ENCODE measurements around the gene PIGM.

The PIGM gene

GRCh38 chr1:160031365-160032164 lies at the start of gene PIGM:
TSS of gene PIGM (minus strand) at chr1:160031990. CDS start at chr1:160031739, 251 bp downstream.
- peak; percentile 99 for DNase-seq

DNA sequence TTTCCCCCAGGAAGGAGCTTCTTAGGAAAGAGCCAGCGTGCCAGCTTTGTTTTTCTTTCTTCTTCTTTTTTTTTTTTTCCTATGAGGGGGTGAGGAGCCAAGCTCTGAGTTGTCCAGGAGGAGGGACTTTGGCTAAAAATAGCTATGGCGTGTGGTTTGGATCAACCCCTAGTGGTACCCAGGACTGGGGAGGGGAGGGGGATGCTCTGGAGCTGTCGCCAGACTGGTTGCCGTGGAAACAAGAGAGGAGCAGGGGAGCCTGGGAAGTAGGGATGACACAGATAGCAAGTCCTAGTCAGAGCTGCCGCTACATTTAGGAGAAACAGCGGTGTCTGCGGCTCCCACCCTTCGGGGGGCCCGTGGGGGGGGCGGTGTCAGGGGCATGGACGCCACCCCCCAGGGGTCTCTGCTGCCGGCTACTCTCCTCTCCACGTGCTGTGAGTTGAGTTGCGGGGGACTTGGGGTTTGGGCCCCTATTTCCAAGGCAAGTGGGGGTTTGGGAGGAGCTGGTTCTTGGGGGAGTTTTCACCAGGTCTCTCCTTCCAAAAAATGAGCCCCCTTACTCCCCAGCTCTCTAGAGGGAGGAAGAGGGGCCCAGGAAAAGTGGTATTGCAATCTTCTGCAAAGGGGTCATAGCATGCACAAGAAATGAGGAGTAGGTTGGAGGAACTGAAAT lies 49.6 kb upstream of the PIGM start, which contains the start of gene KCNJ9:
Gene KCNJ9 (plus strand): TSS at position 278 of the 676 bp plus-strand sequence. CDS start 2,493 bp downstream, outside the sequence.
- DNase-seq = no peak

GRCh38 chr1:160080381-160081100 lies 48.8 kb upstream of the PIGM start:
- no peak for DNase-seq

GRCh38 chr1:160079448-160079847 lies 47.7 kb upstream of the PIGM start:
- DNase-seq = no peak

- peak; percentile 74 for DNase-seq
Observed at GRCh38 chr1:160078512-160079195, 46.9 kb upstream of the PIGM start.

GRCh38 chr1:160077486-160077885 lies 45.7 kb upstream of the PIGM start:
- no peak for DNase-seq

- no peak for DNase-seq
Observed at GRCh38 chr1:160076295-160076694, 44.5 kb upstream of the PIGM start.

DNA sequence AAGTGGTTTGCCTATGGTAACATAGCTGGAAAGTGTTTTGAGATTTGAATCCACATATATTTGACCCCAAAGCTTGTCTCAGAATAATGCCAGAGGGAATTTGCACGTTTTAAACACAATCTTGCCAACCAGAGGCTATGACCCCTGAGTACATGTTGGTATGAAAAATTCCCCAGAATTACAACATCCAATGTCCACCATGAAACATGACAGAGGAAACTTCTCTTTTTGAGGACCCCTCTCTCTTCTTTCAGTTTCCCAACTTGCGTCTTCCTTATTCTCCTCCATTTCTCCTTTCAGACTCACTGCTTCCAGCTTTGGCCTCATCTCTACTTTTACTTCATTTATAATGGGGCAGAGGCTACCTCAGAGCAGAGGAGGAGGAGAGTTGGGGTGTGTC lies 44.0 kb upstream of the PIGM start:
- DNase-seq = no peak

DNA sequence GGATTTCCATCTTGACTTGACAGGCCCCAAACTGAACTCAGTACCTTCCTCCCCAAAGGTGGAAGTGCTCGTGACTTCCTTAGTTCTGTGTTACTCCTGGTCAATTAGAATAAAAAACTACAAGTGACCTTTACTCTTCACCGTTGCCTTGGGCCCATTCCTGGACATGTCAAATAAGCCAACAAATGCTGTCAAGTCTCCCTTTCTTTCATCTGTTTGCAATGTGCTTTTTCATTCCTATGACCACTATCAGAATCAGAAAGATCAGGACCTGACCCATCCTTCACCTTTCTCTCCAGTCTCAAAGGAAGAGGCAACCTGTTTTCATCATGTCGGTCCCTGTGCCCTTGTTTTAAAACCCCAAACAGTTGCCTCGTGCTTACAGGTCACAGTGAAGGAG lies 43.1 kb upstream of the PIGM start:
- DNase-seq = no peak

- DNase-seq = no peak
Observed at GRCh38 chr1:160071289-160071688, 39.5 kb upstream of the PIGM start.

GRCh38 chr1:160070243-160071163 lies 38.7 kb upstream of the PIGM start:
- peak; percentile 66 for DNase-seq

- peak; percentile 23 for DNase-seq
Observed at GRCh38 chr1:160069460-160070231, 37.9 kb upstream of the PIGM start, which contains the start of gene KCNJ10. TSS of gene KCNJ10 (minus strand) at chr1:160070160. CDS start at chr1:160042532, 27,628 bp downstream.

- DNase-seq = no peak
Observed at GRCh38 chr1:160068225-160068624, 36.4 kb upstream of the PIGM start.

GRCh38 chr1:160066829-160067745 lies 35.3 kb upstream of the PIGM start:
- no peak for DNase-seq

GRCh38 chr1:160064746-160065145 lies 33.0 kb upstream of the PIGM start:
- no peak for DNase-seq

DNA sequence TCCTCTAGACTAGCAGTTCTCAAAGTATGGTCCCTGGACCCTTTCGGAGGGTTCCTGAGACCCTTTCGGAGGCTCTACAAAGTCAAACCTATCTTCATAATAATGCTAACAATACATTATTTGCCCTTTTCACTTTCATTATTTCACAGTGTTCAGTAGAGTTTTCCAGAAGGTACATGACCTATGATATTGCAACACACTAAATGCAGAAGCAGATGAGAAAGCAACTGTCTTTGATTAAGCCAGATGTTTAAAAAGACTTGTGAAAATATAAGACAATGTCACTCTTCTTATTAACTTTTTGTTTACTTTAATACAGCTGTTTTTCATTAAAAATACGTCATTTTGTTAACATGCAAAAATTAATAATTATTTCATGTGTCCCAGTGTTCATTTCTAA lies 32.4 kb upstream of the PIGM start:
- DNase-seq = no peak

DNA sequence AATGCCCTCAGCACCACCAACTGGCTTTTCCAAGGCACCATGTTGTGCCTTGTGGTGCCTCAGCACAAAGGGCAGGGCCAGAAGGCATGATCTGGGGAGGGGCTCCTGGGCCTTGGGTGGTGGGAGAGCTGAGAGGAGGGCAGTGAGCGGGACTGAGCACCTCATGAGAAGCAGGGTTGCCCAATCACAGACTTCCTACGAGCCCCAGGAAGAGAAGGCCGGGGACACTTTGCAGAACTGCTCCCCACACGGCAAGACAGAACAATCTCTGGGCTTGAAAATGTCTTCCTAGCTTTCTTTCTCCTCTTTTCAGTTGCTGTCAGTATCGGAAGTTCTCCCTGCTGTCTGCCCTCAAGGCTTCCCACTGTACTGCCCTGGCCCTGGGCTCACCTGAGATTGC lies 31.4 kb upstream of the PIGM start:
- DNase-seq = no peak

- no peak for DNase-seq
Observed at GRCh38 chr1:160062230-160062532, 30.4 kb upstream of the PIGM start.

DNA sequence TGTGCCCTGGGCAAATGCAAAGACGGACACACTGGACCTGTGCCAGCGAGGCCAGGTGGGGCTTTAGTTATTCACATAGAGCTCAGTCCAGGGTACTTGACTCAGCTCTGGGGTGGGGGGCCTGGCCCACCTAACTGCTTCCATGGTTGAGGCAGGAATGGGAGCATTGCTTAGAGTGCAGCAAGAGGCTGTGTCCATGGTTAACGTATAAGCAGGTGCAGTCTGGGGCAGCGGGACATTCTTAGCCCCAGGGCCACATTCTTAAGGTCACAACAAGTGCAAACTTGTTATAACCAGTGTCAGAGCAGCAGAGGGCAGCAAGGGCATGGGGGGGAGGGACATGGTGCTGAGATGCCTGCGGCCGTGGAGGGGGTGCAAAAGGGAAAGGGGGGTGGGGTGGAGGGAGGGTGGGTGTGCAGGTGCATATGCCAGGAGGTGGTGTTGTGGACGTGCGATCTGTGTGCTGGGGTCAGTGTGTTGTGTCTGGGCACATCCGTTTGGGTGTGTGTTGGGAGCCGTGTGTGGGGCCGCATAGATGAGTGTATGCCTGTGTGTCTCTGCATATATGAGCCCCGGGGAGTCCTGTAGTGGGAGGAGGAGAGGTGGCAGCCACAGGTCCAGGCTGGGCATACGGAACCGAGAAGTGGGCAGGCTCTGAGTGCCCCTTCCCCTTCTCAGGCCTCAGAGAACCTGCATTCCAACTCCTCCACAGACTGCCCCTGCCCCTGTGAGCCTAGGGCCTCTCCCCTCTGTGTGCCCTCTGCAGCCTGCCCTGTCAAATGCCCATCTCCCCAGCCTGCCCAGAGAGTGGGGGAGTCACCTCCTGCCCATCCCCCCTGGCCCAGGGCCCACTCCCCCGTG lies 29.8 kb upstream of the PIGM start:
- no peak for DNase-seq

All from hematopoietic multipotent progenitor cell treated with erythropoietin and hydrocortisone succinate and interleukin-3 and kit ligand, for 6 days (in vitro differentiated cells).